Placental epithelial cell (primary cell): ENCODE data around the gene ELP1. TPM values are rescaled to one million over a fixed set of nuclear protein-coding genes. Genes with fewer than 3 reads are reported as not detected.

Source experiments
- small RNA-seq: library from RNA; depleted of rRNA; stranded (forward); fragments of <200 nt; gene quantifications from one replicate; pipeline ENCODE3, GENCODE V24; 2012
- total RNA-seq: library from RNA; depleted of rRNA; stranded (reverse); fragments of >200 nt; gene quantifications from 2 replicates; pipeline ENCODE4 v1.2.3, GENCODE V29; 2012

ELP1 gene
- 14.5 and 23.7 TPM in 2 replicates for total RNA-seq

DNA sequence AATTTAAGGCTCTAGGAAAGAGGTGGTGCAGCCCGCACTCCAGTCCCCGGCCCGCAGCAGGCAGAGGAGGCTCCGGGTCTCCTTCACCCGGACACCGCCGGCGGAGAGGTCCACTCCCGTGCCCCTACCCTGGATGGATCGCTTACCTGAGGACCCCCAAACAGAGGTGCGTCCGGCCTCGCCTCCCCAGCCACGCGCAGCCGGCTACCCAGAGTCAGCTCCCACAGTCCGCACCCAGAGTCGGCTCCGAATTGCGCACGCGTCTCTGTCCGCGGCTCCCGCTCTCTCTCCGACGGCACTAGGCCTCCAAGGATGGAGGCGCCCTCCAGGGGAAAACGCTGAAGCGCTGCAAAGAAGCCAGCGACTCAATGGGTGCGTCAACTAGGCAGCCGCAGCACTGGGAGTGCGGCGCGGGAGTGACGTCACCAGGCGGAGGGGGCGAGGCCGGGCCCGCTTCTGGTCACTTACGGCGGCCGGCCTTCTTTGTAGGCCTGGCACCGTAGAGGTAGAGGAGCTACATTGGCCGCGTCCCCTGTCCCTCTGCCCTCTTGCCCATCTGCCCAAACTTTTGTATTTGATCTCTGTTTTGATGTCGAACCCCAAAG, at the start of gene ELP1:
Gene ELP1 (minus strand): TSS at position 407 of the 605 bp plus-strand sequence. CDS start 2,978 bp downstream, outside the sequence.

DNA sequence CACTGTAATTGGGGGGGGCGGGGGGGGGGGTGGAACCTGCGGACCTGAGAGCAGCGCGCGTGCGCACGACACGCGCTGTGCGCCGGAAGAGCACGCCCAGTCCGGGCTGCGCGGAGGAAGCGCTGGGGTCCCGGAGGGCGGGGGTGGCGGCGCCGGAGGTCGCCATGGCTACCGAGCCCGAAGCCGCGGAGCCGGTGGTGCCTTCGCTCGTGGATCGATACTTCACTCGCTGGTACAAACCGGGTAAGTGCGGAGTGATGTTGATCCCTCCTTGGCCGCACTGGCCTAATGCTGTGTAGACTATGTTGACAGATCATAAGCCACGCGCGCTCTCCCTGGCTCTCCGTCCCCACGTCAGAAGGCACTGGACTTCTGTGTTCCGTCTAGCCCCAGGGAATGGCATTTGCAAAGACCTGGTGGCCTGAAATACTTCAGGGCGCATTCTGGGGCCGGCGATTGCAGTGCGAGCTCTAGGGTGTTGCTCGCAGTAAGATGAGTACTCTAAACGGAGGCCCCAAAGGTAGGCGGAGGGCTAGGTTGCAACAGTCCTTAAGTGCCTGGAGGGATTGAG, 484 bp upstream of the ELP1 start, which contains the start of gene ABITRAM:
Gene ABITRAM (plus strand): TSS at position 78 of the 571 bp plus-strand sequence. CDS start 87 bp downstream, at position 165.

GRCh38 chr9:108861997-108862396, 71.9 kb downstream of the ELP1 start, which contains the start of gene ACTL7A:
TSS of gene ACTL7A (plus strand) at chr9:108862266. CDS start at chr9:108862323, 57 bp downstream.

GRCh38 chr9:108855888-108856287, 78.0 kb downstream of the ELP1 start, which contains the start of gene ACTL7B:
TSS of gene ACTL7B (minus strand) at chr9:108855986. CDS start at chr9:108855930, 56 bp downstream.

Small RNA genes lying within 50 kb of the gene (small RNA-seq; reads per million reads assigned to genes)
- gene AL359692.1: not detected

Other genes with a start within 250 kb of the ELP1 start
- not detected in 2 replicates for gene ACTL7B, start 78.1 kb downstream of the ELP1 start, total RNA-seq
- gene ACTL7A, start 71.9 kb downstream of the ELP1 start, total RNA-seq: not detected in 2 replicates
- gene ABITRAM, start 276 bp upstream of the ELP1 start, total RNA-seq: 9.2 and 14.1 TPM in 2 replicates
- 36.9 TPM in 2 replicates for gene CTNNAL1, start 79.4 kb upstream of the ELP1 start, total RNA-seq
- 74.6 and 81.7 TPM in 2 replicates for gene TMEM245, start 185.8 kb upstream of the ELP1 start, total RNA-seq
- under 0.01 TPM in 1 of 2 replicates, not detected in the other for gene FRRS1L, start 233.1 kb upstream of the ELP1 start, total RNA-seq